A549 (cell line): Measurements from ENCODE around the gene SERPINA4. TPM values are rescaled to one million over a fixed set of nuclear protein-coding genes. Genes with fewer than 3 reads are reported as not detected.

ENCODE experiments used
- ATAC-seq, 2 experiments: fragments of 200-7000 bp in 1 of 2; fragments of >200 bp in 1 of 2; cut with Nextera tagmentation in 1 of 2; cut with Tn5 transposase in 1 of 2; 3 replicates each; pipeline versions ENCODE4 v1.8.0 to v1.9.1; 2018 to 2020; ENCODE audit warnings: mild to moderate bottlenecking in 1 of 2, moderate library complexity in 1 of 2
- CTCF ChIA-PET: fragments of 300-600 bp; sonication (Branson Sonifier 250); formaldehyde crosslinking; extraction: SDS; loops from one replicate; lab custom pipeline; 2021; ENCODE audit warnings: antibody characterized with exemption, inconsistent platforms; lab: Yijun Ruan, JAX
- POLR2A ChIA-PET: fragments of 350-600 bp; formaldehyde crosslinking; extraction: SDS; loops from one replicate; lab custom pipeline; 2021; ENCODE audit warnings: antibody characterized with exemption, inconsistent platforms; lab: Yijun Ruan, JAX
- DNase-seq, 2 experiments: peaks; one replicate each; pipeline versions ENCODE4 v3.0.0 to v3.0.0-alpha.2; 2011 to 2016; ENCODE audit warnings: low read depth in 1 of 2, low spot score in 1 of 2
- FAIRE-seq: peaks from 2 replicates; lab custom pipeline; 2011; peaks lifted over from hg19 to GRCh38; lab: Jason Lieb, UNC
- H3K27ac ChIP-seq, 2 experiments: fragments of >200 bp; sonication (Bioruptor Twin); formaldehyde crosslinking; 3 replicates each; pipeline ENCODE4 v1.5.1; 2016 to 2017
- H3K4me1 ChIP-seq: fragments of >200 bp; sonication (Bioruptor Twin); formaldehyde crosslinking; 3 replicates; pipeline ENCODE4 v1.6.1; 2016
- H3K4me2 ChIP-seq: fragments of >200 bp; sonication (Bioruptor Twin); formaldehyde crosslinking; 3 replicates; pipeline ENCODE4 v1.6.1; 2016
- H3K4me3 ChIP-seq: fragments of >200 bp; sonication (Bioruptor Twin); formaldehyde crosslinking; 3 replicates; pipeline ENCODE4 v1.5.1; 2016
- H3K9me3 ChIP-seq: fragments of >200 bp; sonication (Bioruptor Twin); formaldehyde crosslinking; 3 replicates; pipeline ENCODE4 v1.6.1; 2016
- FOSB ChIP-seq: fragments of 250-450 bp; sonication (Bioruptor Pico); IDR thresholded peaks from 2 replicates; pipeline ENCODE4 v1.5.0; 2020; ENCODE audit warnings: mild to moderate bottlenecking, moderate library complexity
- GATA3 ChIP-seq: IDR thresholded peaks from 2 replicates; pipeline ENCODE4 v1.6.1; 2012; ENCODE audit warnings: borderline replicate concordance
- HES2 ChIP-seq: fragments of >200 bp; sonication (Bioruptor Twin); formaldehyde crosslinking; IDR thresholded peaks from 2 replicates; pipeline ENCODE4 v1.6.1; 2016
- HOXB13 ChIP-seq: fragments of 250-450 bp; sonication (Bioruptor Pico); IDR thresholded peaks from 2 replicates; pipeline ENCODE4 v1.5.0; 2020; ENCODE audit warnings: low read depth, mild to moderate bottlenecking, moderate library complexity
- KDM1A ChIP-seq: fragments of 200-600 bp; sonication (generic); IDR thresholded peaks from 2 replicates; pipeline ENCODE4 v1.6.1; 2016; ENCODE audit warnings: low read depth, mild to moderate bottlenecking
- KDM5A ChIP-seq: fragments of 200-600 bp; sonication (generic); IDR thresholded peaks from 2 replicates; pipeline ENCODE4 v1.6.1; 2016; ENCODE audit warnings: antibody characterized with exemption, mild to moderate bottlenecking
- NFE2L2 ChIP-seq: fragments of 150-350 bp; conservative IDR thresholded peaks from 2 replicates; pipeline ENCODE4 v1.6.1; 2014; ENCODE audit warnings: low read length
- NPAS2 ChIP-seq: fragments of 250-450 bp; sonication (Bioruptor Pico); IDR thresholded peaks from 2 replicates; pipeline ENCODE4 v1.8.0; 2022; ENCODE audit warnings: mild to moderate bottlenecking, moderate library complexity, borderline replicate concordance
- RAD21 ChIP-seq, 2 experiments: fragments of >200 bp in 1 of 2; sonication (Bioruptor Twin) in 1 of 2; formaldehyde crosslinking in 1 of 2; IDR thresholded peaks in 1 of 2; conservative IDR thresholded peaks in 1 of 2; 2 replicates in 1 of 2; 3 replicates in 1 of 2; pipeline ENCODE4 v1.6.1; 2012 to 2018; ENCODE audit warnings: inconsistent platforms in 1 of 2
- RARB ChIP-seq: fragments of 250-450 bp; sonication (Bioruptor Pico); IDR thresholded peaks from 2 replicates; pipeline ENCODE4 v1.8.0; 2021; ENCODE audit warnings: mild to moderate bottlenecking, moderate library complexity
- RCOR1 ChIP-seq: fragments of 150-350 bp; IDR thresholded peaks from 2 replicates; pipeline ENCODE4 v1.6.1; 2014; ENCODE audit warnings: antibody characterized with exemption, low read length, low read depth
- TP53 ChIP-seq: fragments of 250-450 bp; sonication (Bioruptor Pico); IDR thresholded peaks from 2 replicates; pipeline ENCODE4 v1.5.0; 2021; ENCODE audit warnings: mild to moderate bottlenecking, moderate library complexity
- ZFP36 ChIP-seq: fragments of 450-650 bp; IDR thresholded peaks from 2 replicates; pipeline ENCODE4 v1.6.1; 2014; ENCODE audit warnings: borderline replicate concordance; ENCODE audit not compliant: partially characterized antibody
- WGBS: methylation state at CpG from one replicate; pipeline ENCODE4 v1.1.6; 2017; ENCODE audit errors: missing lambda C conversion rate; 5-methylcytosine and 5-hydroxymethylcytosine counted together
- polyA plus RNA-seq, 4 experiments: library from polyadenylated mRNA; depleted of rRNA in 3 of 4; stranded (reverse); fragments of >200 nt; fragmentation: RNase III in 1 of 4; extraction: RNeasy Plus Mini Kit Qiagen cat#74134 plus additional on column Dnase treatment in 1 of 4; gene quantifications; 2 replicates in 3 of 4; 3 replicates in 1 of 4; pipeline ENCODE4 v1.2.3, GENCODE V29; 2011 to 2017
- TF ChIP-seq, protein P1 (sequence below): fragments of 200-600 bp; sonication (generic); IDR thresholded peaks from 2 replicates; pipeline ENCODE4 v1.6.1; 2016; ENCODE audit warnings: antibody characterized with exemption, mild to moderate bottlenecking, moderate library complexity
- TF ChIP-seq, protein P2 (sequence below): fragments of 450-650 bp; IDR thresholded peaks from 2 replicates; pipeline ENCODE4 v1.6.1; 2014; ENCODE audit warnings: antibody characterized with exemption
- TF ChIP-seq, protein P3 (sequence below): fragments of 250-450 bp; sonication (Bioruptor Pico); IDR thresholded peaks from 2 replicates; pipeline ENCODE4 v1.5.0; 2020; ENCODE audit warnings: low read depth, mild to moderate bottlenecking, moderate library complexity

Gene SERPINA4
- polyA plus RNA-seq, 2 of the 4 experiments (the other 2 are of a cell fraction), result 0.08 TPM; not detected in 1

DNA sequence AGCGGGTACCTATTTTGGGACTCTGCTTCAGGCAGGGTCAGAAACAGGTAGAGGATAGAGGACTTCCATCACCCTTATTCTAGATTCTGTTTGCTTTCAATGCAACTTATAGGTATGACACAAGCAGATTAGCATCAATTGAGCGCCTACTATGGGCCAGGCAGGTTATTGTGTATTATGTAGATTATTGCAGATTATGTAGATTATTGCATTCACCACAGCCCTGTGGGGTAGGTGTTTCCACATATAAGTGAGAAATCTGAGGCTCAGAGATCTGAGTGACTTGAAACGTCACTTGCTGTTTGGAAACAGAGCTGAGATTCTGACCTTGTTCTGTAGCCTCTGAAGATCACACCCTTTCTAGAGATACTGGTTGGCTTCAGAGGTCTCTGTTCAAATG lies 25.7 kb upstream of the SERPINA4 start:
- Histone ChIP-seq H3K4me3 (no peak overlapping the region), H3K4me1 (no peaks in the 10 kb centered on the region; the same call in 2 of the 3 replicates), H3K4me2 (no peak overlapping the region), H3K27ac (no peak overlapping the region)
- DNase-seq, result no peak
- whole genome bisulfite sequencing, result 18% methylated on average over 3 of the region's 3 CpGs
- ATAC-seq, result no peak
- TF ChIP-seq GATA3 (no peak), FOSB (CRISPR knock-in tag) (no peak), NPAS2 (CRISPR knock-in tag) (no peak), RARB (CRISPR knock-in tag) (no peak), KDM5A (no peak), HES2 (no peak), HOXB13 (CRISPR knock-in tag) (no peak), NFE2L2 (no peak), TP53 (CRISPR knock-in tag) (no peak), ZFP36 (no peak), KDM1A (no peak), RCOR1 (no peak)
- TF ChIP-seq, protein P1, sequence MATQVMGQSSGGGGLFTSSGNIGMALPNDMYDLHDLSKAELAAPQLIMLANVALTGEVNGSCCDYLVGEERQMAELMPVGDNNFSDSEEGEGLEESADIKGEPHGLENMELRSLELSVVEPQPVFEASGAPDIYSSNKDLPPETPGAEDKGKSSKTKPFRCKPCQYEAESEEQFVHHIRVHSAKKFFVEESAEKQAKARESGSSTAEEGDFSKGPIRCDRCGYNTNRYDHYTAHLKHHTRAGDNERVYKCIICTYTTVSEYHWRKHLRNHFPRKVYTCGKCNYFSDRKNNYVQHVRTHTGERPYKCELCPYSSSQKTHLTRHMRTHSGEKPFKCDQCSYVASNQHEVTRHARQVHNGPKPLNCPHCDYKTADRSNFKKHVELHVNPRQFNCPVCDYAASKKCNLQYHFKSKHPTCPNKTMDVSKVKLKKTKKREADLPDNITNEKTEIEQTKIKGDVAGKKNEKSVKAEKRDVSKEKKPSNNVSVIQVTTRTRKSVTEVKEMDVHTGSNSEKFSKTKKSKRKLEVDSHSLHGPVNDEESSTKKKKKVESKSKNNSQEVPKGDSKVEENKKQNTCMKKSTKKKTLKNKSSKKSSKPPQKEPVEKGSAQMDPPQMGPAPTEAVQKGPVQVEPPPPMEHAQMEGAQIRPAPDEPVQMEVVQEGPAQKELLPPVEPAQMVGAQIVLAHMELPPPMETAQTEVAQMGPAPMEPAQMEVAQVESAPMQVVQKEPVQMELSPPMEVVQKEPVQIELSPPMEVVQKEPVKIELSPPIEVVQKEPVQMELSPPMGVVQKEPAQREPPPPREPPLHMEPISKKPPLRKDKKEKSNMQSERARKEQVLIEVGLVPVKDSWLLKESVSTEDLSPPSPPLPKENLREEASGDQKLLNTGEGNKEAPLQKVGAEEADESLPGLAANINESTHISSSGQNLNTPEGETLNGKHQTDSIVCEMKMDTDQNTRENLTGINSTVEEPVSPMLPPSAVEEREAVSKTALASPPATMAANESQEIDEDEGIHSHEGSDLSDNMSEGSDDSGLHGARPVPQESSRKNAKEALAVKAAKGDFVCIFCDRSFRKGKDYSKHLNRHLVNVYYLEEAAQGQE, result no peak
- TF ChIP-seq, protein P2, sequence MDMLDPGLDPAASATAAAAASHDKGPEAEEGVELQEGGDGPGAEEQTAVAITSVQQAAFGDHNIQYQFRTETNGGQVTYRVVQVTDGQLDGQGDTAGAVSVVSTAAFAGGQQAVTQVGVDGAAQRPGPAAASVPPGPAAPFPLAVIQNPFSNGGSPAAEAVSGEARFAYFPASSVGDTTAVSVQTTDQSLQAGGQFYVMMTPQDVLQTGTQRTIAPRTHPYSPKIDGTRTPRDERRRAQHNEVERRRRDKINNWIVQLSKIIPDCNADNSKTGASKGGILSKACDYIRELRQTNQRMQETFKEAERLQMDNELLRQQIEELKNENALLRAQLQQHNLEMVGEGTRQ, result no peak
- TF ChIP-seq, protein P3, sequence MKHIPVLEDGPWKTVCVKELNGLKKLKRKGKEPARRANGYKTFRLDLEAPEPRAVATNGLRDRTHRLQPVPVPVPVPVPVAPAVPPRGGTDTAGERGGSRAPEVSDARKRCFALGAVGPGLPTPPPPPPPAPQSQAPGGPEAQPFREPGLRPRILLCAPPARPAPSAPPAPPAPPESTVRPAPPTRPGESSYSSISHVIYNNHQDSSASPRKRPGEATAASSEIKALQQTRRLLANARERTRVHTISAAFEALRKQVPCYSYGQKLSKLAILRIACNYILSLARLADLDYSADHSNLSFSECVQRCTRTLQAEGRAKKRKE, result no peak
- TF ChIP-seq, all 56 proteins: peak for 0
- no peak for FAIRE-seq
- H3K9me3 ChIP-seq, result peaks cover 4% of the 10 kb centered on the region; the same call in 1 of the 3 replicates
- CTCF ChIA-PET, result interaction anchor here (0.9 to 1.6 kb wide), 4 partner anchors 9 to 49 kb away, joined by 3 to 5 read pairs (median 4); no protein-coding TSS in a partner anchor
- POLR2A ChIA-PET, result no interaction called here

DNA sequence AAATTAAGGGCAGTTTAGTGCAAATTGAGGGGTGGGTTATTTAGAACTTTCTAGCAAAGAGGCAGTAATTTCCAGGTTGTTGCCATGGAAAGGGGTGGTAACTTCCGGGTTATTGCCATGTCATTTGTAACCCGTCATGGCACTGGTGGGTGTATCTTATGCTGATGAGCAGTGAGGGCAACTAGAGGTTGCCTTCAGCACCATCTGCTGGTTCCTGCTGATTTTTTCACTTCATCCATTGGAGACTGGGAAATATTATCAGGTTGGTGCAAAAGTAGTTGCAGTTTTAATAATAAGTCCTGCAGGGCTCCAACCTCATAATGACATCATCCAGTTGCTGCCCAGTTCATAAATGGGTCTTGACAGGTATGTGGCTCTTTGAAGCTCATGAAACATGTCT lies 24.4 kb upstream of the SERPINA4 start:
- 0% methylated on average over 2 of the region's 2 CpGs for WGBS
- no peak for TF ChIP-seq RCOR1
- TF ChIP-seq RAD21 (conservative IDR thresholded peaks at IDR 0.05 in 1 of 2, IDR thresholded peaks at IDR 0.05 in 1 of 2), result peak in 1 of 2 experiments; percentile 26; a peak in 1 of 5 replicates
- Histone ChIP-seq H3K9me3 (peaks cover 4% of the 10 kb centered on the region; the same call in 1 of the 3 replicates), H3K4me3 (no peak overlapping the region), H3K4me1 (no peaks in the 10 kb centered on the region; the same call in 2 of the 3 replicates), H3K4me2 (no peak overlapping the region), H3K27ac (no peak overlapping the region)
- FAIRE-seq (no peak), DNase-seq (peak in 1 of 2 experiments; percentile 65), ATAC-seq (peak in 1 of 2 experiments; percentile 83; a peak in 3 of 6 replicates)
- ChIA-PET POLR2A (no interaction called here), CTCF (interaction anchor here (4.2 kb wide), 1 partner anchor 12 kb away, joined by 24 read pairs; no protein-coding TSS in a partner anchor)
